Mammary epithelial cell (primary cell): Measurements from ENCODE around the gene SLC39A10.

Experiments used
- CTCF ChIP-seq, 2 donors: IDR thresholded peaks in 1 of 2; conservative IDR thresholded peaks in 1 of 2; 2 replicates each; pipeline ENCODE4 v1.5.1; 2011 to 2012; ENCODE audit warnings: inconsistent platforms in 2 of 2, low read length in 2 of 2, mild to moderate bottlenecking in 2 of 2, control low read depth in 1 of 2, low read depth in 1 of 2; ENCODE audit not compliant: insufficient read depth in 1 of 2; ENCODE audit errors: extremely low read depth in 1 of 2
- EZH2 ChIP-seq: IDR thresholded peaks from 2 replicates; pipeline ENCODE4 v1.6.1; 2012; ENCODE audit warnings: low read length, inconsistent platforms, borderline replicate concordance

GRCh38 chr2:195677884-195678283, 20.9 kb downstream of the SLC39A10 start:
- TF ChIP-seq EZH2 (no peak), CTCF (conservative IDR thresholded peaks at IDR 0.05 in 1 of 2, IDR thresholded peaks at IDR 0.05 in 1 of 2; ENCODE audit: extremely low read depth in 1 of 2, insufficient read depth in 1 of 2, low read depth in 1 of 2, low read length in 2 of 2) (no peak)
